GM06990 (cell line): ENCODE data around the gene JPT1.
A peak's percentile ranks its signal among the peaks of the same experiment; 100 is the strongest.

Source experiments
- DNase-seq: peaks from one replicate; pipeline ENCODE4 v3.0.0-alpha.2; 2011; ENCODE audit not compliant: insufficient read length; ENCODE audit errors: extremely low read depth
- H3K27me3 ChIP-seq: replicated peaks from 2 replicates; pipeline ENCODE4 v1.6.0; 2011; ENCODE audit warnings: low read length; ENCODE audit not compliant: control insufficient read depth, insufficient read depth
- H3K36me3 ChIP-seq: 2 replicates; pipeline ENCODE4 v1.5.1; 2011; ENCODE audit warnings: low read length; ENCODE audit not compliant: control insufficient read depth, insufficient read depth
- H3K4me3 ChIP-seq: replicated peaks from 2 replicates; pipeline ENCODE4 v1.5.1; 2011; ENCODE audit warnings: low read depth, mild to moderate bottlenecking, control low read depth, low read length
- CTCF ChIP-seq: IDR thresholded peaks from 2 replicates; pipeline ENCODE4 v1.5.1; 2011; ENCODE audit warnings: low read length, control low read depth, mild to moderate bottlenecking, inconsistent platforms; ENCODE audit not compliant: insufficient read depth, poor library complexity, severe bottlenecking

Gene JPT1

GRCh38 chr17:75109046-75109406, 45.3 kb downstream of the JPT1 start:
- no peak for TF ChIP-seq CTCF
- Histone ChIP-seq H3K36me3 (no peaks in the 10 kb centered on the region), H3K4me3 (peak overlapping the region; percentile 90), H3K27me3 (no peaks in the 10 kb centered on the region)
- no peak for DNase-seq

GRCh38 chr17:75108193-75108592, 46.1 kb downstream of the JPT1 start:
- Histone ChIP-seq H3K27me3 (no peaks in the 10 kb centered on the region), H3K4me3 (no peak overlapping the region), H3K36me3 (no peaks in the 10 kb centered on the region)
- DNase-seq: no peak
- no peak for TF ChIP-seq CTCF

GRCh38 chr17:75105126-75106080, 48.9 kb downstream of the JPT1 start:
- peak; percentile 74 for TF ChIP-seq CTCF
- no peak overlapping the region for H3K4me3 ChIP-seq
- no peak for DNase-seq
- no peaks in the 10 kb centered on the region for H3K27me3 ChIP-seq
- no peaks in the 10 kb centered on the region for H3K36me3 ChIP-seq

- no peaks in the 10 kb centered on the region for H3K27me3 ChIP-seq
- DNase-seq: no peak
- H3K36me3 ChIP-seq: no peaks in the 10 kb centered on the region
Observed at GRCh38 chr17:75103601-75104554, 50.4 kb downstream of the JPT1 start.

GRCh38 chr17:75102385-75102821, 51.9 kb downstream of the JPT1 start:
- DNase-seq: no peak
- Histone ChIP-seq H3K36me3 (no peaks in the 10 kb centered on the region), H3K27me3 (no peaks in the 10 kb centered on the region), H3K4me3 (no peak overlapping the region)
- TF ChIP-seq CTCF: no peak

More at GRCh38 chr17:75103601-75104554, 50.4 kb downstream of the JPT1 start:
- H3K4me3 ChIP-seq: no peak overlapping the region
- TF ChIP-seq CTCF: no peak
